ENCODE data around the gene OLFM1.

OLFM1 gene

DNA sequence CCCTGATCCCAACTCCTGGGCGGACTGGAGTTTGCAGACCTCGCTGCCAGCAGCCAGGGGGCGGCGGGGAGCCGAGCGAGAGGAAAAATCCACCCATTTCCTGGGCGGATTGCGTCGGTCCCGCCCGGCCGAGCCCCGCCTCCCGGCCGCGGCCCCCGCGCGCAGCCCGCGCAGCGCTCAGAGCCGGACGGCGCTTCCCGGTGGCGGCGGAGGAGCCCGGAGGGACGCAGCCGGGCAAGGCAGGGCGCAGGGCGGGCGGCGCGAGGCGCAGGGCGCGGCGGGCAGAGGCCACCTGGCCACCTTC, at the start of gene OLFM1:
OLFM1 (plus strand) TSS at position 180 of the 304 bp plus-strand sequence. CDS start 322 bp downstream, outside the sequence.
- no peak for DNase-seq

DNA sequence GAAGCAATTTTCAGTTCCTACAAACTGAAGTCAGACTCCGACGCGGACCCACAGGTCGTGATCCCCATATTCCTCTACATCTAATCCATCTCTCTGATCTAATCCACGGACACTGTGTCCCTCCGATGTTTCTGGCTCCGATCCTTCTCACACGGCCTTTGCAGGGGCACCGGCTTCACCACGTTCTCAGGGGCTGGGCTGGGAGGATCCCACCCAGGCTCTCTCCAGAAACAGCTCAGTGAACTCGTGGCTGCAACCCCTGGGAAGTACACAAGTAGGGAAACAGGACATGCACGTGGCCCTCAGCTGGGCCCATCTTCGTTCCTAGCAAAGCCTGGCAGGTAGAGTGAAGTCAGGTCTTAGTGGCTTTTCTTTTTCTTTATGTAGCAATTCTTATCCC, 49.1 kb upstream of the OLFM1 start:
- DNase-seq: no peak

DNA sequence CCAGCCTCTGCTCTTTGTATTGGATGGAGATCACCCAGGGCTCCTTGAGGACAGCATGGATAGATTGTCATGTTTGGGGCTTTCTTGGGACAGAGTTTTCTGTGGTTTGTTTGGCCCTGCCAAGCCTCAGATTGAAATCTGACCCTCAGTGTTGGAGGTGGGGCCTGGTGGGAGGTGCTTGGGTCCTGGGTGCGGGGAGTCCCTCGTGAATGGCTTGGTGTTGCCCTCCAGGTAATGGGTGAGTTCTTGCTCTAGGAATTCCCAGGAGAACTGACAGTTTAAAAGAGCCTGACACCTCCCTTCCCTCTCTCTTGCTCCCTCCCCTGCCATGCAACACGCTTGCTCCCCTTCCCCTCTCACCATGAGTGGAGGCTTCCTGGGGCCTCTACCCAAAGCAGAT, 48.6 kb upstream of the OLFM1 start:
- DNase-seq: no peak

DNA sequence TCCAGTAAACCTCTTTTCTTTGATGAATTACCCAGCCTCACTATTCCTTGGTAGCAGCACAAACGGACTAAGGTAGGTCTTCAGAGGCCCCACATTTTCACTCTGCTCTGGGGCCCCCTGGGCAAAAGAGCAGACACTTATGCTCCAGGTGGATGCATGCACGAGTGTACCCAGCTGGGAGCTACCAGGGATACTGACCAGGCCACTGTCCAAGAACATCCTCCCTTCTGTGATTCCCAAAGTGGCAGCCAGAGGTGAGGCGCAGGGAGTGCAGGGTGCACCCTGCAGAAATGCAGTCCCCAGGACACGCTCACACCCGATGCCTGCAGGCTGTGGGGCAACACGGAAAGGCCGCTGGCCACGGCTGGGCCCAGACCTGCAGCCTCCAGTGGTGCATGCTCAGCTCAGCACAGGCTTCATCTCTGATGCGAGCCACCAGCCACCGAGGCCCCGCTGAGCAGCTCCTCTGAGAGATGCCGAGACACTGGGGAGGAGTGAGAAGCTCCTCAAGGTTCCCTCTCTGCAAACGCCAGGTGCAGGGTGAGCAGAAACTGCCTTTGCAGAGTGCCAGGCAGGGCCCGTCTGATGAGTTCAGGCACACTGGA, 48.1 kb upstream of the OLFM1 start:
- no peak for DNase-seq

DNA sequence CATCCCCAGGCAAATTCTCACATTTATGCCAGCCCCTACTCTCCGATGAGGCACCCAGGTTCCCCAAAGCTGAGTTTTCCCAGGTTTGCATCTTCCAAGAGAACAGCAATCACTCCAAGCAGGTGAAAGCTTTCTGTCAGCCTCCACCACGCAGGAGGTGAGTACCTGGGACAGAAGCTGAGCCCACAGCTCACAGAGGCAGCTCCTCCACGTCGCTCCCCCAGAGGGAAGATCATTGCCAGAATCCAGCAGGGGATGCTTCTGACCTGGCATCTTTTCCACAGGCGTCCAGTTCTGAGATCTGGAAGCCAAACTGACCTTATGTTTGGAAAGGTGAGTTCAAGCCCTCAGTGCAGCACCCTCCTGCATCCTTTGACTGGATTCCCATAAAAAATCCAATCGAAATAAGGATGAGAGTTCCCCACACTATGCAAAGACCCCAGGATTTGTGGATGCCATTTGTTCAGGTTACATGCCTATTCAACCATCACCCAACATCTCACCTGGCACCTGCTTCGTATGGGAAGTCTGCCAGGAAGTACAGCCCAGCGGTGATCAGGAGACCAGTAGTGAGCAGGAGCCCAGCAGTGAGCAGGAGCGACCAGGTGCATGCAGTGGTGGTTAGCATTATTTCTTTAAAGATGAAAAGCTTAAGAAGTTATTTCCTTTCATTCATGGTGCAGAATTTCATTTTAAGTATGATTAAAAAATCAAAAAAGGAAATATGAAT, 47.4 kb upstream of the OLFM1 start:
- no peak for DNase-seq

DNA sequence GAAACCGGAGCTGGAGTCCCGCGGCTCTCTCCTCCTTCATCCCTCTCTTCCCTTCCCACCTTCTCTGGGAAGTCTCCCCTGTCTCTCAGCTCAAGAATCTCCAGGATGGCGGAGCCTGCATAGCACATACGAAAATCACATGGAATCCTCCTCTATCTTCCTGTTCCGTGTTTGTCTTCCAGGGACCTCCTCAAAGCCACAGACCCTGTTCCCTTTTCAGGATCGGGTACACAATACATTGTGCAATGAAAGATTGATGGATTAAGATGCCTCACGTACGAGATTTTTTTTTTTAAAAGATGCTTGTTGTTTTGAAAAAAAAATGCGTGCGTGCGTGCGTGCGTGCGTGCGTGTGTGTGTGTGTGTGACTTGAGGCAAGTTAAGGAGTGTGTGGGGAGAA, 46.6 kb upstream of the OLFM1 start:
- no peak for DNase-seq

DNA sequence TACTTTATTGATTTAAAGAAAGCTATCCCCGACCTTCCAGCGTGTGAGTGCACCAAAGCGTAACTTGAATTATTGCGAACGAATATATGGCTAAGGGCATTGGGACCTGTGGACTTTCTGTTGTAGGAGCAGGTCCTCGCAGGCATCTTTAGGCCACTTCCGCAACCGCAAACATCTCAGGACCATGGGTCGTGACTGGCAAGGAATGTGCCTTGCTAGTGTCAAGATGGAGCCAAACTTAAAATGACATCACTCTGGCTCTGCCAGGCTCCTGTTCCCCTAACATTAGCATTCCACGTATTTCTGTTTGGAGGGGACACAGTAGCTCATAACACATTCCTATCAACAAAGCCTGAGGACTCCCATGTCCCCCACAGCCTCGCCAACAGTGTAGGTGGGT, 44.1 kb upstream of the OLFM1 start:
- no peak for DNase-seq

DNA sequence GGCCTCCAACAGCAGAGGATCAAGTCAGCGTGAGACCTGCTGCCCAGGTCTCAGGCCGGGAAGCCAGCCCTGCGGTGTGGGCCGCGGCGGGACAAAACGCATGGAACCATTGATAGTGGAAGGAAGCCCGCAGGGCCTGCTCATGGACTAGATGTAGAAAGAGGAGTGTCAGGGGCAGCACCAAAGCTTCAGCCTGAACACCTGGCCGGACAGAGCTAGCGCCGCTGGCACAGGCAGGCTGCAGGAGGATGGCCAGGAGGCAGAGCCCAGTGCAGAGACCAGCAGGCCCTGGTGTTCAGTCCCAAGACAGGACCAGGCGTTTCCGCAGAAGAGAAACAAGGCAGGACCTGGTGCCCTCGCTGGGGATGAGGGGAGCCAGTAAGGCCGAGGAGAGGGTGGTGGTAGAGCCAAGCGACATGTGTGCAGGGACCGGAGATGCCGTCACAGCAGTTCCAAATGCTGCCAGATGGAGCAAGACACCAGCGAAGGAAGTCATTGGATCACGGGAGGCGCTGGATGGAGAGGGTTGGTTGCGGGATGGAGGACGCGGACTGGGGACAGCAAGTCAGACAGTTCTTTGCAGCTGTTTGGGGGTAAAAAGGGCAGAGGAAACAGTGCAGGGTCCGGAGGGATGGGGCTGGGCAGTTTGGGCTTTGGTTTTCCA, 42.1 kb upstream of the OLFM1 start:
- no peak for DNase-seq

DNA sequence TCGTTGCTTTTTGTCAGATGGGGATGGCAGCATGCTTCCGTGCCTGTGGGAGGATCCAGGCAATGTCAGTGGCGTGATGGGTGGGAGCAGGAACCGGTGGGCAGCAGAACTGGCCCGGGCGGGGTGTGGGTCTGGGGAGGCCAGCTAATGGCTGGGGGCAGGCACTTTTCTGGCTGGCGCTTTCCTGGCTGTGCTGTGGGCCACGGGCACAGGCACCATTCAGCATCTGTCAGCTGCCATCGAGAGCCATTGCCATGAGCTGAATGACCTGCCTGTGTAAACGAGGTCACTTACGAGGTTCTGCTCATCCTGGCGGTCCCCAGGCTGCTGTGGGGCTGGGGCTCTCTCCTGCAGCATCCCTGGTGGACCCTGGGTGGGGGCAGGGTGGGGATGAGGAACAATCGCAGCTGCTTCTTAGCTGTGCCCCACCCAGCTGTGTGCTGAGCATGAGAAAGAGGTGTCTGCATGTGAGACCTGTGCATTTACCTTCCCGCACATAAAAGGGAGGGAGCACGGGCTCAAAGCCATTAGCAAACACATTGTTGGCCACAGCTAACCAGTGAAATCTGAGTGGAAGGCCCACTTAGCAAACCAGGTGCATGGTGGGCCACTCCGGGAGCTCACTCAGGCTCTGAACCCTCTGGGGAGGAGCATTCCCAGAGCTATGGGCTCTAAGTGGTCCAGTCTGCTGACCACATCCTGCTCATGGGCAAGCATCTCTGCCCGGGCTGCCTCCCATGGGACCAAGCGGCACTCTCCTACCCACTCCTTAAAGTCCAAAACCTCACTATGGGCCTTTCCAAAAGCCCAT, 41.3 kb upstream of the OLFM1 start:
- DNase-seq: no peak

DNA sequence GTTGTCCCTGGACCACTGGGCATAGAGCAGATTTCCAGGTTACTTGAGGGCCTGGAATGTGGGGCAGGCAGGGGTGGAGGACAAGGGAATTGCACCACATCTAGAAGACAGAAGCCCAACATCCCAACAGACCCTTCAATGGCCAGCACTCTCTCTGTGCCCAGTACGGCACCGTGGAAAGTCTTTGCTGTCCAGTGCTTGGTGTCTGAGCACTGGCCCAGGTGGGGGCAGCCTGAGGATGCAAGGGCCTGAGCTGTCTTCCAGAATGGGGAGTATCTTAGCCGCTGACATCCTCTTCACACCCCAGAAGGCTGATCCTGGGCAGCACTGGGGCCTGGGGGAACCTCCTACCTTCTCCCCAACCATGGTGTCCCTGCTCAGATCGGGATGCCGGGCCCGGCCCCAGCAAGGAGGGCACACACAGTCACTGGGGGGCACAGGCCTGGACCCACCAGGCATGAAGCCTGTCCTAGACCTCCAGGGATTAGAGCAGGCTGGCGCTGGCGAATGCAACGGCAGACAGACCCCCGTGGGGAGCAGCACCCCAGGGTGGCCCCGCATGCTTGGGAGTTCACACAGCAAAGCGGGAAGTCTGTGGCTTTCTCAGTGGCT, 40.6 kb upstream of the OLFM1 start:
- no peak for DNase-seq

DNA sequence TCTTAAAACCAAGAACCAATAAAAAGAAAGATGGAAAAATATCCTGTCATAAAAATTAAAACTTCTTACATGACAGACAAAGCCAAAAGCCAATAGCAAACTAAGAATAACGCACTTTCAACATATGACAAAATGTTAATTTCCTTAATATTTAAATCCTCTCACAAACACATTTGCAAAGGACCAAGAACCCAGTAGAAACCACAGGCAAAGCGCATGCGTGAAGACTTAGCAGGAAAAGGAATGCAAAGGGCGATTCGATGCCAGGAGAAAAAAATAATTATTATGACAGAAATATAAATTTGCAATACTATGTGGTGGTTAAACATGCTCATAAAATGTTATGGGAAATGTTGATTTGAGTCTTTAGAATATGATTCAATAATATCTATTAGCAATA, 39.9 kb upstream of the OLFM1 start:
- DNase-seq: no peak

DNA sequence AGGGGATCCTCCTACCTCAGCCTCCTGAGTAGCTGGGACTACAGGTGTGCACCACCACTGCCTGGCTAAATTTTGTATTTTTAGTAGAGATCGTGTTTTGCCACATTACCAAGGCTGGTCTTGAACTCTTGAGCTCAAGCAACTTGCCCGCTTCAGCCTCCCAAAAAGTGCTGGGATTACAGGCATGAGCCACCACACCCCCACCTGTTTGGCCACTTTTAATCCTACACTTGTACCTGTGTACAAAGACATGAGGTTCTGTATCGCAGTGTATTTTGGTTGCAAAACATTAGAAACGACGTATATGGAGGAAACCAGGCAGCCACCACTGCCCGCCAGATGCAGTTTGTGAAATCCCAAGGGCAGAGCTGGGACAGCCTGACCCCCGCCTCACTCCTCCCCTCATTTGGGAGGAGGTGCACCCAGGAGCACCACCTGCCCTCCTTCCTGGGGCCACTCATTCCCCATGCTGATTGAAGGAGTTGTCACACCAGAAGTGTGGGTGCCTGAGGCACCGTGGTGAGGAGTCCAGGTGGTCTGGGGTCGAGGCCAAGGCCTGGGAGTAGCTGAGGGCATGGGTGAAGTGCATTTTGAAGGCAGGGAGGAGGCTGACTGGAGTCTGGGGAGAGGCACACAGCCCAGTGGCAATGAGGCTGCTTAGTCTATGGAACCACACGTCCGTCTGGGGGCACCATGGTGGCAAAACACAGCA, 39.3 kb upstream of the OLFM1 start:
- no peak for DNase-seq

DNA sequence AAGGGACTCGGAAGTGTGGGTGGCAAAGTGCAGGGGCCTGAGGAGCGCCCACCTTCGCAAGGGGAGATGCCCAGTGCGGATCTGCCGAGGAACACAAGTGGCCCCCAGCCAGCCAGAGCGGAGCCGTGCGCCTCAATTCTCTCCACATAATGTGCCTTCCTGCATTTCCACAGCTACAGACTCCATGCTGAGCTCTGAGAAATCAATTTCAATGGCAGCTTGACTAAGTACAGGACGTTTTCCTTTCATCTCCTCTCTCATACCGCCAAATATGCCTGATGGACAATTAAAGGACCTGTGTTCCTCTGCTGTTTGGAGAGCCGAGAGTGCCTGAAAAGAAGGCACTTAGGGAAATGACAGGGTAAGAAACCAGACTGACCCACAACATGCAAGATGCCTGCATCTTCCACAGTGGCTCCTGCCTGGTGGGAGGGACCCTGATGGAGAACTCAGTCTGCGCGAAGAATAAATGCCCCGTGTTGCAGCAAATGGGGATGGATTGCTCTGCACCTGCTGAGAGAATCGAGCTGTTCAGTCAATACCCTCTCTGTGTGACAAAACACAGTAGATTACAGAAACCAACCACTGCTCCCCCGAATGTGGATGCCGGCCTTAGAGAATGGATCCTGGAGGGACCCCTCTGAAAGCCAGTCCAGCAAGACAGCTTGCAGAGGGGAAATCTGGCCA, 38.6 kb upstream of the OLFM1 start:
- DNase-seq: no peak

DNA sequence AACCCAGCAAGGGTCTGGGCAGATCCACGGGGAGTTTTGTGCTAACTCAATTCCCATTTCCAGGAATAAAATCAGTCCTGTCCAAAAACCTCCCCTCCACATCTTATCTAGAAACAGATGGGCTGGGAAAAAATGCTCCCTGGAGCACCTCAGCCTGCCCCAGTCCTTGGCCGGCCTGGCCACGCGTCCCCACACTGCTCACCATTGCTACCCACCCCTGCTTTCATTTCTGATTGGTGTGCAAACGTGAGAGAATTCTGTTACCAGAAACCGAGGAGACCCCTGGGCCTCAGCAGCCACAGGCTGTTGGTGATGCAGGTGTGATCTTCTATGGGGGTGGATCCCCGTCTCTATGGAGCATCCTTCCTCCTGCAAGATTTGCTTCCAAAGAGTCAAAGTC, 38.0 kb upstream of the OLFM1 start:
- no peak for DNase-seq

DNA sequence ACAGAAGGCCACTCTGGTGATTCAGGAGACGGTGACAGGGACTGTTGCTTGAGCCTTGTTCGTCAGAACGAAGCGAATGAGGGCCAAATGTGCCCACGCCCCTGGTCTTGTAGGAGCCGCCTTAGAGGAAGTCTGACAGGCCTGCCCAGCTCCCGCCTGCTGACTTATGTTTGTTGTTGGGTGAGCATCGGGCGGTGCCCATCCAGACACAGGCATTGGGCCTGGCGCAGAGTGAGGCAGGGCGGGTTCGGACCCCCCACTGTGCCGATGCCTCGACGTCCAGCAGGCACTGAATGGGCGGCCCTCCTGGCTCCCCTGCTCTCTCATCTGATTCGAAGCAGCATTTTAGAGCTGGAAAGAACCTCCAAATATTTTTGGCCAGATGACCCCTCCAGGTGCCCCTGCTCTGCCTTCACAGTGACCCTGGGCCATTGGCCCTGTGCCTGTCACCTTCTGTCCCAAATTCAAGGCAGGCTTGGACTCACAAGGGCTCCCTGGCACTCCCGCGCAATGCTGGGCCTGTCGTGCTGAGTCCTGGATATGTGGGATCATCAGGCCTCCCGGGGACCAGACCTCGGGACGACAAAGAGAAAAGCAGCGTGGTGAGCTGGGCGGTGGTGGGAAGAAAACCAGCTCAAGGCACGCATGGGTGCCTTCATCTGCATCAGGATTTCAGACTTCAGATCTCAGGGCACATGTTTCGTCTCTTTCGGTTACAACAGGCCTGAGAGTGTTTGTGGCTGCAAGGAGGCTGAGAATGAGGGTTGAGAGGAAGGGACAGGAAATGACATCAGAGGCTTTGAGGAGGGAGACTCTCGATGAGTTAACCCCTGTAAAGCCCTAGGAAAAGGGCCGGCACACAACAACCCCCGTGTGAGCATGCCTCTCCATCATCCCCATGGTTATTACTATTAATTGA, 37.1 kb upstream of the OLFM1 start:
- DNase-seq: no peak

DNA sequence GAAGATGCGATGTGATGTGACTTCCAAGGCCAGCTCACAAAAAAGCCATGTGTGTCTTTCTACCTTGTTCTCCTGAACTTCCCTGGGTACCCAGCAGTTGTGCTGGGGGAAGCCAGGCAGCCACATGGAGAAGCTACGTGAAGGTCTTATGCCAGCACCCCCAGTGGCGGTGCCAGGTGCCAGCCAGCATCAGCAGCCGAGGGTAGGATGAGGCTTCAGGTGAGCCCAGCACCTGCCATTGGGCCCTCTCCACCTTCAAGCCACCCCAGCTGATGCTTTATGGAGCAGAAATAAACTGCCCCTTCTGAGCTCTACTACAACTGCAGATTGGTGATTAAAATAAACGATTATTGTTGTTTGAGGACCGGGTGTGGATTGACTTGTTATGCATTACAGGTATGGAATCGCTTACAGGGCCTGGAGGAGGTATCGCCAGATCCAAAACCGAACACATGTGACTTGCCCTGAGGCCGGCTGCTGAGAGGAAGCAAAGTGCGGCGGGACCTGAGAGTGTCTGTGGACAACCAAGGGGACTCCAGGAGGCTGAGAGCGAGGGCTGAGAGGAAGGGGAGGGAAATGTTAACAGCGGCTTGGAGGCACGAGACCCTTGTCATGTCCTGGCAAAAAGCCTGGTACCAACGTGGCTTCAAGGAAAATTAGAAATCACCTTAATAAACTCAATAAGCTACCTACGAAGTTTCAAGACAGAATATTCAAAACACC, 36.0 kb upstream of the OLFM1 start:
- no peak for DNase-seq

DNA sequence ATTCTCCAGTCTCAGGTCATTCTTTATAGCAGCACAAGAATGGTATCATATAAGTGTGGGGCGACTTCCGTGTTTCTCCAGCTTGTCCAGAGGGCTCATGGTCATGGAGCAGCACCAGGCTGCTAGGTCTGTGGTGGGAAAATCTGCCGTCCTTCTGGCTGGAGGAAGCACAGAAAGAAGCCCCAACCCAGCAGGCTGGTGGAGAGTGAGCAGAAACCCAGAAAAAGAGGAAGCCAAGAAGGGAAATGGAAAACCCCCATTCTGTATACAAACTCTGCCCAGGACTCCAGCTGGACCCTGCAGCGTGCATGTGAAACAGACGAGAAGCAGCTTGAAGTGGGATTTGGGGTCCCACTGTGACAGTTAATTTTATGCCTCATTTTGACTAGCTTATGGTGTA, 34.3 kb upstream of the OLFM1 start:
- DNase-seq: no peak

DNA sequence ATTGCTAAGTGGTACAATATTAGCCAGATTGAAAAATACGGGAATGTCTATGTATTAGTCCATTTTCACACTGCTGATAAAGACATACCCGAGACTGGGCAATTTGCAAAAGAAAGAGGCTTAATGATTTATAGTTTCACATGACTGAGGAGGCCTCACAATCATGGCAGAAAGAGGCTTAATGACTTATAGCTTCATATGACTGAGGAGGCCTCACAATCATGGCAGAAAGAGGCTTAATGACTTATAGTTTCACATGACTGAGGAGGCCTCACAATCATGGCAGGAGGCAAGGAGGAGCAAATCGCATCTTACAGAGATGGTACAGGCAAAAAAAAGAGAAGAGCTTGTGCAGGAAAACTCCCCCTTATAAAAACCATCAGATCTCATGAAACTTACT, 32.3 kb upstream of the OLFM1 start:
- no peak for DNase-seq

DNA sequence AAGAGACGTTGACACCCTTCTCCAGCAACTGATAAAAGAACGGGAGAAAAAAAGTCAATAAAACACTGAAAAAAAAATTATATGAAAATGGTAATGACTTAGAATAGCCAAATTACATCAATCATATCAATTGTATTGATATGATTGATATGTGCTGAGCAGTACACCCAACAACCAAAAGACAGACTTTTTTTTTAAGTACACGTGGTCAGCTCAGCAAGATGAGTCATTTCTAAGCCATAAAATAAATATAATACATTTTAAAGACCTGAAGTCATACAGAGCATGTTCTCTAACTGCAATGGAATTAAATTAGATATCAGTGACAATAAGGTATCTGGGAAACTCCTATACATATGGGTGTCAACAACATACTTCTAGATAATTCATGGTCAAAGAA, 30.9 kb upstream of the OLFM1 start:
- no peak for DNase-seq

DNA sequence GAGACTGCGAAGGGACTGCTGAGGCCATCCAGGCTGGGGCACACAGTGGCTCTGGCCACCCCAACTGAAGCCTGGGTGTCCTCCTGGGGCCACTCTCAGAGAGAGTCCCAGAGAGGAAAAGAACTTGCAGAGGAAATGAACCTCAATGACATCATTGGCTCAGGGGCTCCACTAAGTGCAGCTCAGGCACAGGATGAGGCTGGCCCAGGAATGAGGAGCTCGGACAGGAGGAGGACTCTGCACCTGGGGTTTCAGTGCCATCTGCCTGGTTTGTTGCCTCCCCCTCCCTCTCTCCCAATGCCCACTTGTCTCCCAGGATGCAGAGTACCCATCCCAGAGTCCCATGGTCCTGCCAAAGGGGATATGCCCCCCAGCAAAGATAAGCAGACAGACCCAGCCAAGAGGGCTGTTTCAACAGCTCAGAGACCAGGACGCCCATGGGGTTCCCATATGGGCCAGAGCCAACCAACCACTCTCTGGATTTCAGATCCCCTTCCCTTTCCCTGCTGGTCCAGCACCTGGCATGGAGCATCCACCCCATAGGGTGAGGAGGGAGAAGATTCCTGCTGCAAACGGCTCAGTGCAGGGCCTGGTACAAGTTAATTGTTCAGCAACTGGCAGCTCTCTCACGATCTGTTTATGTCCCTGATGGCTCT, 26.9 kb upstream of the OLFM1 start:
- DNase-seq: no peak
